IPS-18c (cell line): ENCODE results near the gene ARL13B.
"Not testable (repeated sequence)": the region's sequence is repeated elsewhere in the genome, so short reads cannot be mapped to it uniquely, and the experiment has no call there.

Experiments used
- H3K4me3 ChIP-seq: 2 replicates; pipeline ENCODE4 v1.7.0; 2013; ENCODE audit warnings: low read depth, mild to moderate bottlenecking, low read length, moderate library complexity; ENCODE audit not compliant: insufficient read depth
- H3K9me3 ChIP-seq: one replicate; pipeline ENCODE4 v1.6.1; 2013; ENCODE audit warnings: mild to moderate bottlenecking, low read length, moderate library complexity; ENCODE audit not compliant: control insufficient read depth, insufficient read depth

Gene ARL13B

DNA sequence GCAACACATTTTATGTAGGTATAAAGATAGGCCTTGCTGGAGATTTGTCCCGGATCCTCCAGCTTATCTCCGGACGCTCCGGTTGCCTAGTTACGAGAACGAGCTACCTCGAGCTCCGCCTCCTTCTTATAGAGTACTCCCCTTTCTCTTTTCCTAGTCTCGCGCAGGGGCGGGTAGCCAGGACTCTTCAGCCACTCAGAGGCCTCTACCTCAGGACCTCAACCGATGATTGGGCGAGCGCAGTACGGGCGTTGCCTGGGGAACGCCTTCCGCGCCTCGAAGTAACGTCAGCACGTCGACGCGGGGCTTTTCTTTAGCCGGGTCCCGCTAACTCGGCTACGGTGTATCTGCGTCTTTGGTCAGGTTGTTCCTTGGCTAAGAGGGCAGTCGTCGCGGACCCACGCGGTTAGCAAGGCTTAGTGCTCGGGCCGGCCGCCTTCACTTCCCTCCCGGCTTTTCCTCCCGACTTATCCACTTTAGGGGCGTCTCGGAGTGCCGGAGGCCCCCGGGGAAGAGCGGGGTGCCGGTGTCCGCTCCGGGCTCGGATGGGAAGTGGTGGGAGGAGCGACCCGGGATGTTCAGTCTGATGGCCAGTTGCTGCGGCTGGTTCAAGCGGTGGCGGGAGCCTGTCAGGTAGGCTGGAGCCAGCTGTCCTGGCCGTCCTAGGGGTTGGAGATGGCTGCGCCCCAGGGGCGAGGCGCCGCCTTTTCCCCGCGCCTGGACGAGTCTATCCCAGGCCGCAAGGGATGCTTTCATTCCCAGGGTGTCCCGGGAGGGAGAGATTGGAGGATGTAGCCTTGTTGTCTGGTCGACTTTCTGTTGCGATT is at the start of gene ARL13B:
TSS of gene ARL13B (plus strand) at position 306 of the 827 bp plus-strand sequence. CDS start at position 575, 269 bp downstream.
- no peaks in the 10 kb centered on the region for H3K9me3 ChIP-seq
- peak within 1 kb of the TSS; percentile 91 for H3K4me3 ChIP-seq

DNA sequence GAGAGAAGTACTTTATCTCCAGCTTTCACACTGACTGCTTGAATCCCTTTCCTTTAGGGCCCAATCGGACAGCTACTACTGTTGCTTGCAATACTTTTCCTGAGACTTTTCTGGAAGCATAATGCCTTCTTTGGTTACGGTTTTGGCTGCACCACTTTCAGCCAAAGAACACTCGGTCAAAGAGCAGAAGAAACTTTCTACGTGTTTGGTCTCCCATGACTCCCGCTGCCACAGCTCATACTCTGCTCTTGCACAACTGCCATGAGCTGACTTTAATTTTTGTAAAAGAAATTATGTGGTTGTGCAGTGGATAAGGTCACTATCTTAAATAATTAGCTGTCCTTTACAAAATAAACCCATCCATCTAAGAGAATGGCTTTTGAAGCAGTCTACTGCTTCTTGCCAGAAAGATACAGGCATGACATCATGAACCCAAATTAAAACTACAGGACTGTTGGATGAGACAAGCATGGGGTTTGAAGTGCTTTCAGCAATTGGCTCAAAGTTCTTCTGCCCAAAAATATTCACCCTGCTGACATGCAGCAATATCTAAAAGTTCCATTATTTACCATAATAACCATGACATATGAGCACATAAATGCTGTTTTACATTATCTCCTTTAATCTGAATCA is 48.2 kb upstream of the ARL13B start:
- H3K4me3 ChIP-seq, result no peak overlapping the region
- no peaks in the 10 kb centered on the region for H3K9me3 ChIP-seq

DNA sequence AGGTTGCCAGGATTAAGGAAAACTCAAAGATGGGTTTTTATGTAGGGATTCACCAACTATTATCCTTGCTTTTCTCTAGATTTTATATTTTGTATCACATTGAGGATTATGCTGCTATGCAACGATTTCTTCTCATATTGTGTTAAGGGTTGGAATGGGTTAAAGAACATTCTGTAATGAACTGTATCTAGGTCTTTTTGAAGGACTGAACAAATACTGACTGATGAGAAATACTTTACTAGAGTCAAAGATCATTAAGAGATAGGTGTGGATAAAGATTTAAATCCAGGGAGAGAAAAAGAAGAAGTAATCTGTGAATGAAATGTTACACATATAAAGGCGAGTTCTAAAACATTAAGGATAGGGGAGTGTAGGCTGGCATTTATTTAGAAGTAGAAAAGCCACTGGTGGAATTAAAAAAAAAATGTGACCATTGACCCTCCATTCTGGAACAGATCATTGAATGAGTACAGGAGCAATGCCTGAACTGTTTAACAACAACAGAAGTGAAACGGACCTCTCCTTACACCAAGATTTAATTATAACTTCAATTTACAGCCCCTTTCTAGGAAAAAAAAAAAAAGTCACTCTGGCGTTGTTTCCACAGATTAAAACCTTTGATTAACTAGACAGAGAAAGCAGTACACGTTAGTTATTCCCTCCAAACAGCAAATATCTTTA is 45.4 kb upstream of the ARL13B start:
- Histone ChIP-seq H3K4me3 (no peak overlapping the region), H3K9me3 (no peaks in the 10 kb centered on the region)

DNA sequence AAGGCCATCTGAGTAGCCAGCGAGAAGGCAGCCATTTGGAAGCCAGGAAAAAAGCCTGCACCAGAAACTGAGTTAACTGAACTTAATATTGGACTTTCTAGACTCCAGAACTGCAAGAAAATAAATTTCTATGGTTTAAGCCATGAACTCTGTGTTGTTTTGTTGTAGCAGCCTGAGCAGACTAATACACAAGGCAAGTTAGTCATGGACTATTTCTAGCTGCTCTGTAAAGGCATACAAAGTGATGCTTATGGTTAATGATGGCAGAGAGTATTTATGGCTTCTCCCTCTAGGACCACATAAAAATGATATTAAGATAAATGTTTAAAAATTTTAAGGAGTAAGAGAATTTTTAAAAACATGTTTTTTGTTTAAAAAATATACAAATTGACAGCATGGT is 43.4 kb upstream of the ARL13B start:
- Histone ChIP-seq H3K4me3 (no peak overlapping the region), H3K9me3 (peaks cover 3% of the 10 kb centered on the region)

DNA sequence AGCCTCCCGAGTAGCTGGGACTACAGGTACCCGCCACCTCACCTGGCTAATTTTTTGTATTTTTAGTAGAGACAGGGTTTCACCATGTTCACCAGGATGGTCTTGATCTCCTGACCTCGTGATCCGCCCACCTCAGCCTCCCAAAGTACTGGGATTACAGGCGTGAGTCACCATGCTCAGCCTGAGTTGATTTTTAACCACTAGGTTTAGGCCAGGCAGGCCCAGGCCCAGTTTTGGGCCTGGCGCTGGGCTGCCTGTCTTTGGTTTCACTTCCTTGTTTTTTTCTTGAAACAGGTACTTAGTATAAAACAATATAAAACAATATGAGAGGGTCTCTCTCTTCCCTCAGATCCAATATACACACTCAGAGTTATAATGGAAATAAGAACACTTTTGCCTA is 42.5 kb upstream of the ARL13B start:
- not testable (repeated sequence) for H3K9me3 ChIP-seq

DNA sequence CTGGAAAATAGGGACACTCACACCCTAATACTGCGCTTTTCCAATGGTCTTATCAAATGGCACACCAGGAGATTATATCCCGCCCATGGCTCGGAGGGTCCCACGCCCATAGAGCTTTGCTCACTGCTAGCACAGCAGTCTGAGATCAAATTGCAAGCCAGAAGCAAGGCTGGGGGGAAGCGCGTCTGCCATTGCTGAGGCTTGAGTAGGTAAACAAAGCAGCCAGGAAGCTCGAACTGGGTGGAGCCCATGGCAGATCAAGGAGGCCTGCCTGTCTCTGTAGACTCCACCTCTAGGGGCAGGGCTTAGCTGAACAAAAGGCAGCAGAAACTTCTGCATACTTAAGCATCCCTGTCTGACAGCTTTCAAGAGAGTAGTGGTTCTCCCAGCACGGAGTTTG is 30.0 kb upstream of the ARL13B start:
- not testable (repeated sequence) for H3K4me3 ChIP-seq, H3K9me3 ChIP-seq

More for the DNA sequence above, 42.5 kb upstream of the ARL13B start:
- not testable (repeated sequence) for H3K4me3 ChIP-seq

DNA sequence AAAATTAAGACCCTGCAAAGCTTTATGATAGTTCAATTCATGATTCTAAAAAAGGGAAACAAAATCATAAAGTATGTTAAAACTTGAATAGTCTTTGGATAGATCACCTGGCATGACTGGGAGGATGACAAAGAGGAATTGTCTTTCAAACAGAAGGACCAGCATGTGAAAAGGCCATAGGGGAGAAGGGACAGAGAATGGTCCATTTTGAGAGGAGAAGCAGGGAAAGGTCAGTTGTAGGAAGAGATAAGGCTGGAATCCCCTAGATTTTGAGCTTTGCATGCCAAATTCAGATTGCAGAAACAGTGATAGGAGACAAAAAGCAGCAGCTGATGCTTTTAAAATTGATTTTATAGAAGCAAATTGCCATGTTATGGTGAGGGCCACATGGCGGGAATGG is 18.9 kb upstream of the ARL13B start:
- Histone ChIP-seq H3K9me3 (no peaks in the 10 kb centered on the region), H3K4me3 (no peak overlapping the region)

DNA sequence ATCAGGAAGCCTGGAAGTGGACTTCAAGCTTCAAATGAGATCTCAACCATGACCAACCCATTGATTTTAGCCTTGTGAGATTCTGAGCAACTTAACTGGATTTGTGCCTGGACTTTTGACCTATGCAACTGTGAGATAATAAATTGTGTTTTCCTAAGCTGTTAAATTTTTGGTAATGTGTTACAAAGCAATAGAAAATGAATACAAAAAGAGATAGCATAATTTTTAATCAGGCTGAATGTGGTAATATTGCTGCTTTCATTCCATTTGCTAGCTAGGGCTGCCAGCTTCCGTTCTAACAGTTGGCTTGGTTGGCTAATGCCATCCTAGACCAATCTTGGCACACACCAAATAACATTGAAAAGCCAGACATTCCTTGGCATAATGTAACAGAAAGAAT is 18.5 kb upstream of the ARL13B start:
- H3K4me3 ChIP-seq, result no peak overlapping the region
- peaks cover under 1% of the 10 kb centered on the region for H3K9me3 ChIP-seq

DNA sequence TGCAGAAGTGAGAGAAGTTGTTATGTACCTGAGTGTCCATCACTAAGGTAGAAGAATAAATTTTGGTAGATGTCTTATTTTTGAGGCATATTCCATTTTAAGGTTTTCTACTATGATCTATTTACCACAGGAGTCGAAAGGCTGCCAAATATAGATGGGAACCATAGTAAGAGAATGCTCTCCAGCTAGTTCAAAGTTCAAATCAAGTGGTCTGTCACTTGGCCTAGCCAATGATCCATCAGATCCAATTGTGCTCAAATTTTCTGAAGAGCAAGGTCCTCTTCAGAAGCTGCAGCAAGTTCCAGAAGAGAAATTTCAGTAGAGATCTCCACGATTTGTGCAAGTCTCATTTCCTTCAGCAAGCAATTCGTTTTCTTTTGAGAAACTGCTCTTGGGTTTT is 17.2 kb upstream of the ARL13B start:
- no peak overlapping the region for H3K4me3 ChIP-seq
- peaks cover 3% of the 10 kb centered on the region for H3K9me3 ChIP-seq

DNA sequence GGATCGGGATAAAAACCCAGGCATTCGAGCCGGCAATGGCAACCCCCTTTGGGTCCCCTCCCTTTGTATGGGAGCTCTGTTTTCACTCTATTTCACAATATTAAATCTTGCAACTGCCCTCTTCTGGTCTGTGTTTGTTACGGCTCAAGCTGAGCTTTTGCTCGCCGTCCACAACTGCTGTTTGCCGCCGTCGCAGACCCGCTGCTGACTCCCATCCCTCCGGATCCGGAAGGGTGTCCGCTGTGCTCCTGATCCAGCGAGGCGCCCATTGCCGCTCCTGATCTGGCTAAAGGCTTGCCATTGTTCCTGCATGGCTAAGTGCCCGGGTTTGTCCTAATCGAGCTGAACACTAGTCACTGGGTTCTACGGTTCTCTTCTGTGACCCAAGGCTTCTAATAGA is 14.8 kb upstream of the ARL13B start:
- H3K4me3 ChIP-seq, H3K9me3 ChIP-seq: not testable (repeated sequence)

DNA sequence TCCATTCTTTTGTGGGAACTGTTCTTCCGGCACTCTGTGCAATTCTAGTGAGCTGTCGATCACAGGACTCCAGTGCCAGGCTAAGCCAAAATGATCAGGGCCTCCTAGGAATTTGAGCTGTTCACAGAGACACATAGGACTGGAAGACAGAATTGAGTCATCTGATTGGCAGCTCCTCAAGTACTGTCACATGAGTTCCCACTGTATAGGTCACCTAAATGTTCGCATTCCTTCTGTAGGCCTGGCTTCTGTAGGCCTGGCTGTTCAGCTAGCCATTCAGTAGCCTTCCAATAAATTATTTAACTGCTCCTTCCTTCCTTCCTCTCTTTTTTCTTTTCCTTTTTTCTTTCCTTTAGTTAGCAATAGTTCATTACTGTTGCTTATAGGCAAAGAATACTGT is 10.5 kb upstream of the ARL13B start:
- H3K4me3 ChIP-seq, result no peak overlapping the region

DNA sequence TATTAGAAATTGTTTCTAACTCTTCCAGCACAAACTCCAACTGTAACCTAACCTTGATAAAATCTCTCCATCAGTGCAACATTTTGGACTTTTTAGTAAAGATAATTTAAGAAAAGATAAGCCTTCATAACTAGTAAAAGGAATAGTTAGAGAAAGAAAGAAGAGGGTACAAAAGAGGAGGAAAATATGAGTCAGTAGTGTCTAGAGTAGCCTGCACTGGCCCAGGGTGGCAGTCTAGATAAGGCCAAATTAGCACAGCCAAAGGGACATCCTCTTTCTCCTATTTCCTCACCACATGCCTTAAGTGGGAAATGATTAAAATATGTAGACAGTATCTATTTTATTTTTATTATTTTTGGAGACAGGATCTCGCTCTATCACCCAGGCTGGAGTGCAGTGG is 10.0 kb upstream of the ARL13B start:
- H3K9me3 ChIP-seq, result peaks cover 3% of the 10 kb centered on the region
- no peak overlapping the region for H3K4me3 ChIP-seq

More for the DNA sequence above, 10.5 kb upstream of the ARL13B start:
- peaks cover 3% of the 10 kb centered on the region for H3K9me3 ChIP-seq

DNA sequence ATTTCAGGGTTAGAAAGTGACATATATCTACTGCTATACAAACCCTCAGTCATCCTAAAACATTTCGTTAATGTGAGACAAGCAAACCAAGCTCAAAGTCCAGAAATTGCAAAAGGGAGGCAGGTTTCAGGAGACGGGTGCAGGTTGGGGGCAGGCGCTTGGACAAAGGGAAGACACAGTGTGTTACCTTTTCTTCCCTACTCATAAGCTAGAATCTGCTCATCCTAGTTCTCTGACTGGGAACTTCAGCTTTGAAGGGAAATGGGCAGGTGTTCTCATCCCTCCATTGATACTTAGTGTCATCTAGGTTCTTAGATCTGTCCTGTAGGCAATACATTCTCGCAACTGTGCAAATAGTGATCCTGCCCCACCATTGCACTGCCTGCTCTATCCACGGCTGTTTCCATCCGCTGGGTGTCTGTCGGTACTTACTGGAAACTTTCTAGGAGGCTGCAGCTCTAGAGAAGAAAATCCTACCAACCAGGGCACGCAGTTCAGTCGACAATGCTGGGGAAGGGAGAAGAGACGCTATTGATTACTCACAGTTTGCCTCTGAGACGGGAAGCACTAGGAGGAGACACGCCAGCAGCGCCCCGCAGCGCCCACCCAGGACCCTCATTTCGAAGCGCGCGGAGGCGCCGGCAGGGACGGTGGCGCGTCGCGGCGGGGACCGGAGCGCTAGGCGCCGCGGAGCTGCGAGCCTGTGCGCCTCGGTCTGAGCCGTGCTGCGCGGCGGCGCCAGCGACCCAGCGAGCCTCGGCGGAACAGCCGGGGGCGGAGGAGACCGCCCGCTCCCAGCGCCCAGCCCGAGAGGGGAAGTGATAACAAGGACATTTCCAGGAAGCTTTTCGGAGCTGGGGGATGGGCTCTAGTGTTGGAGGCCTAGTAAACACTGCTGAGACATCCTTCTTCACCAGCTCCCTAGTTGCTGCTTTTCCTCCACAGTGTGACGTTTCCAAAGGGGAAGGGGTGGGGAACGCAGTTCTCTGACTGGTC is 6.5 kb upstream of the ARL13B start, which contains the start of gene PROS1:
TSS of gene PROS1 (minus strand) at position 766 of the 996 bp plus-strand sequence. CDS start at position 619, 147 bp downstream.
- H3K9me3 ChIP-seq, result no peaks in the 10 kb centered on the region
- peak within 1 kb of the TSS; percentile 60 for H3K4me3 ChIP-seq

DNA sequence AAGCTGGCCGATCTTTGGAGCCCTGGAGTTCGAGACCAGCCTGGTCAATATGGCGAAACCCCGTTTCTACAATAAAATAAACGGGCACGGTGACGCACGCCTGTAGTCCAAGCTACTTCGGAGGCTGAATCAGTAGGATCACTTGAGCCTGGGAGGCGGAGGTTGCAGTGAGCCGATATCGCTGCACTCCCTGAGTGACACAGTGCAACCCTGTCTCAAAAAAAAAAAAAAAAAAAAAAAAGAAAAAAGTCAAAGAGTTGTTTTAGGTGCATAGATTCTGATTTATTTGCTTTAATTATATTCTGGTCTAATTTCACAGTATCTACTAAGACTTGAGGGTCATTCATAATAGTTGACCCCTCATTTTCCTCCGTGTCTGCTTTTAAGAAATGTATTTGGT is 1.7 kb downstream of the ARL13B start:
- H3K9me3 ChIP-seq, result no peaks in the 10 kb centered on the region
- H3K4me3 ChIP-seq, result no peak overlapping the region

DNA sequence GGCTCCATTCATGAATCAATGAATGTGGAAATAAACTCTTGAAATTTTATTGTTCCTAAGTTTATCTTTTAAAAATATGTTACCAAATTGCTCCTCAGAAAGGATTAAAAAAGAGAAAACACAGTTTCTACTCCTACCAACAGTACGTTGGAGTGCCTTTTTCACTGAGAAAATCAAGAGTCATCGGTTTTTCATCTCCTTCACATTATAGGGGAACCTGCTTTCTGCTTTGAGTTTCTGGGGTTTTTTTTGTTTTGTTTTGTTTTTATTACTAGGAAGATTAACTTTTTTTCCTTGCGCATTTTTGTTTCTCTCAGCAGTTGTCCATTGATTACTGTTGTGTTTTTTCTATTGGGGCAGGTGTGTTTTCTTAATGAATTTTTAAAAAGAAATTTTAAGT is 3.5 kb downstream of the ARL13B start:
- no peak overlapping the region for H3K4me3 ChIP-seq
- no peaks in the 10 kb centered on the region for H3K9me3 ChIP-seq

DNA sequence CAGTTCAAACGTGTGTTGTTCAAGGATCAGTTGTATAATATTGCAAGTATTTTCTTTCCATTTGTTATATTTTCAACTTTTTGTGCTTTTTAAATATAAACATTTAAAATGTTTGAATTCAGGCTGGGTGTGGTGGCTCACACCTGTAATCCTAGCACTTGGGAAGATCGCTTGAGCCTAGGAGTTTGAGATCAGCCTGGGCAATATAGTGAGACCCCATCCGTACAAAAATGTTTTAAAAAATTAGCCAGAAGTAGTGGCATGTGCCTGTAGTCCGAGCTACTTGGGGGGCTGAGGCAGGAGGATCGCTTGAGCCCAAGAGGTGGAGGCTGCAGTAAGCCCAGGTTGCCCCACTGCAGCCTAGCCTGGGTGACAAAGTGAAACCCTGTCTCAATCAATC is 4.7 kb downstream of the ARL13B start:
- Histone ChIP-seq H3K9me3 (no peaks in the 10 kb centered on the region), H3K4me3 (no peak overlapping the region)

DNA sequence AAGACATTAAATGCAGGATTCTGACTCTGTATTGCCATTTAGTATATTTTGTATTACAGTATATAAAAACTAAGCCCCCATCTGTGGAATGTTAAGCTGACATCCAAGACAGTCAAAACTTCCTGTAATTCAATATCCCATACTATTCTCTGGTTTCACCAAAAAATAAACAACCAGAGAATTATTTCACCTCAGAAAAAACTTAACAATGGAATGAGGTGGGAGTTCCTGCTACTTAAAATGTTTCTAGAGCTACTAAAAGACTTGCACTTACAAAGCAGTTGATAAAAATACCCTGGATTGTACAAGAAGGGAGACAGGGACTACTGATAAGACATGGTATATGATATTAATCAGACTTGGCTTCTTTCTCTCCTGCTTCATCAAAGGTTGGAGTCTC is 8.3 kb downstream of the ARL13B start:
- no peak overlapping the region for H3K4me3 ChIP-seq
- H3K9me3 ChIP-seq, result no peaks in the 10 kb centered on the region
